GM12892 (cell line): Measurements from ENCODE around the gene CACNA1C.

Experiments
- POLR2A ChIP-seq: IDR thresholded peaks from 2 replicates; pipeline ENCODE4 v1.6.1; 2011; ENCODE audit warnings: low read depth, low read length, control low read depth
- POLR2AphosphoS5 ChIP-seq: IDR thresholded peaks from 2 replicates; pipeline ENCODE4 v1.6.1; 2011; ENCODE audit warnings: low read depth, low read length, control low read depth

DNA sequence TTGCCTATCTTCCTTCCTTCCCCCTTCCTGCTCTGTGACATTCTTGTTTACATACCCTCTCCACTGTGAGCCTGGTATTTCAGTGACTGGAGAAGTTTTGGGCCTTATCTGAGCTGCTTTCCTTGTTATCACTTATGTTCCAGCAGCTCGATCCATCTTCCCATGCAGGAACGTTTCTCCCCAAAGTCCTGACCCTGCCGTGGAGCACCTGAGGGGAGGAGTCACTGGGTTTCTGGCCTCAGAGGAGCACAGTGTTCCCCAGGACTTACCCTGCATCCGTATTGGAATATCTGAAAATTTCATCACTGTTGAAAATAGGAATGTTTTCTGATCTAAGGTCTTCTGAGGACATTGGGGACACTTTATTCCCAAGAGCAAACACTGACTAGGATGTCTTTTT lies 141.8 kb downstream of the CACNA1C start:
- TF ChIP-seq POLR2A (no peak), POLR2AphosphoS5 (no peak)
